ENCODE data around the gene DDX52.

Gene DDX52

GRCh38 chr17:37574427-37574826 is 68.8 kb downstream of the DDX52 start:
- no peak for DNase-seq

GRCh38 chr17:37571674-37572073 is 71.6 kb downstream of the DDX52 start:
- no peak for DNase-seq

GRCh38 chr17:37570527-37571093 is 72.6 kb downstream of the DDX52 start:
- peak; percentile 43 for DNase-seq

GRCh38 chr17:37568350-37569053 is 74.7 kb downstream of the DDX52 start:
- DNase-seq, result no peak

- no peak for DNase-seq
Observed at GRCh38 chr17:37567538-37567937, 75.7 kb downstream of the DDX52 start.

GRCh38 chr17:37567137-37567536 is 76.1 kb downstream of the DDX52 start:
- DNase-seq, result no peak

- DNase-seq, result no peak
Observed at GRCh38 chr17:37564252-37564651, 79.0 kb downstream of the DDX52 start.

GRCh38 chr17:37562016-37562745 is 81.1 kb downstream of the DDX52 start:
- no peak for DNase-seq
